CD4-positive, alpha-beta memory T cell (primary cell): ENCODE results near the gene ACKR2. TPM values are rescaled to one million over a fixed set of nuclear protein-coding genes. Genes with fewer than 3 reads are reported as not detected.

Experiments used
- CTCF ChIA-PET: fragments of 350-600 bp; sonication (Branson Sonifier 250); formaldehyde crosslinking; loops from one replicate; lab custom pipeline; 2021; ENCODE audit warnings: inconsistent platforms; ENCODE audit not compliant: partially characterized antibody; lab: Charles Lee
- POLR2A ChIA-PET: fragments of 350-600 bp; sonication (Branson Sonifier 250); formaldehyde crosslinking; loops from one replicate; lab custom pipeline; 2021; ENCODE audit not compliant: partially characterized antibody; lab: Charles Lee
- DNase-seq, 5 donors: peaks; one replicate each; pipeline versions ENCODE4 v3.0.0 to v3.0.0-alpha.2; 2020 to 2022; ENCODE audit warnings: mixed read lengths in 1 of 5
- H3K27ac ChIP-seq: one replicate; pipeline ENCODE4 v1.7.0; 2013; ENCODE audit warnings: low read depth, low read length
- H3K27me3 ChIP-seq: 2 replicates; pipeline ENCODE4 v1.7.0; 2013; ENCODE audit warnings: mild to moderate bottlenecking, low read length, moderate library complexity; ENCODE audit not compliant: insufficient read depth
- H3K36me3 ChIP-seq: 2 replicates; pipeline ENCODE4 v1.7.0; 2013; ENCODE audit warnings: mild to moderate bottlenecking, low read length, moderate library complexity; ENCODE audit not compliant: insufficient read depth
- H3K4me1 ChIP-seq: 2 replicates; pipeline ENCODE4 v1.7.0; 2013; ENCODE audit warnings: mild to moderate bottlenecking, low read length, moderate library complexity; ENCODE audit not compliant: insufficient read depth
- H3K4me3 ChIP-seq, 2 donors: one replicate each; pipeline ENCODE4 v1.7.0; 2013; ENCODE audit warnings: low read length in 2 of 2, mild to moderate bottlenecking in 1 of 2
- H3K9me3 ChIP-seq, 2 donors: one replicate each; pipeline ENCODE4 v1.7.0; 2013; ENCODE audit warnings: low read length in 2 of 2, control low read depth in 1 of 2; ENCODE audit not compliant: control insufficient read depth in 1 of 2
- H3K27ac Mint-ChIP-seq, 7 donors: one replicate each; pipeline ENCODE4 v1.8.0; 2020 to 2021; ENCODE audit warnings: mixed read lengths in 7 of 7, mild to moderate bottlenecking in 6 of 7, inconsistent platforms in 3 of 7, moderate library complexity in 3 of 7
- H3K27me3 Mint-ChIP-seq, 2 donors: one replicate each; pipeline ENCODE4 v1.8.0; 2020 to 2021; ENCODE audit warnings: mixed read lengths in 2 of 2
- H3K36me3 Mint-ChIP-seq, 2 donors: one replicate each; pipeline ENCODE4 v1.8.0; 2020 to 2021; ENCODE audit warnings: mixed read lengths in 2 of 2, inconsistent platforms in 1 of 2, mild to moderate bottlenecking in 1 of 2
- H3K4me1 Mint-ChIP-seq, 4 donors: one replicate each; pipeline ENCODE4 v1.8.0; 2020 to 2021; ENCODE audit warnings: mixed read lengths in 4 of 4, mild to moderate bottlenecking in 1 of 4
- H3K4me3 Mint-ChIP-seq, 8 donors: one replicate each; pipeline ENCODE4 v1.8.0; 2020 to 2021; ENCODE audit warnings: mixed read lengths in 8 of 8, mild to moderate bottlenecking in 7 of 8, moderate library complexity in 6 of 8, inconsistent platforms in 3 of 8
- H3K9me3 Mint-ChIP-seq, 8 donors: one replicate each; pipeline ENCODE4 v1.8.0; 2020 to 2021; ENCODE audit warnings: mixed read lengths in 8 of 8, mild to moderate bottlenecking in 5 of 8, inconsistent platforms in 3 of 8, moderate library complexity in 1 of 8
- intact Hi-C: fragments of 100-400 bp; cut with micrococcal nuclease; formaldehyde crosslinking; loops from one replicate; pipeline ENCODE4 v1.15.1; 2023
- polyA plus RNA-seq, 2 donors: library from polyadenylated mRNA; unstranded; fragments of 300-500 nt; fragmentation: Illumina TruSeq; gene quantifications; one replicate each; pipeline ENCODE4 v1.2.3, GENCODE V29; 2021
- total RNA-seq, 2 experiments: library from RNA; stranded (reverse); gene quantifications; one replicate each; pipeline ENCODE4 v1.2.3, GENCODE V29; 2021

The ACKR2 gene
- total and polyA plus RNA-seq, 4 experiments from 2014 or later, result 0.28 to 0.49 TPM; not detected in 2

DNA sequence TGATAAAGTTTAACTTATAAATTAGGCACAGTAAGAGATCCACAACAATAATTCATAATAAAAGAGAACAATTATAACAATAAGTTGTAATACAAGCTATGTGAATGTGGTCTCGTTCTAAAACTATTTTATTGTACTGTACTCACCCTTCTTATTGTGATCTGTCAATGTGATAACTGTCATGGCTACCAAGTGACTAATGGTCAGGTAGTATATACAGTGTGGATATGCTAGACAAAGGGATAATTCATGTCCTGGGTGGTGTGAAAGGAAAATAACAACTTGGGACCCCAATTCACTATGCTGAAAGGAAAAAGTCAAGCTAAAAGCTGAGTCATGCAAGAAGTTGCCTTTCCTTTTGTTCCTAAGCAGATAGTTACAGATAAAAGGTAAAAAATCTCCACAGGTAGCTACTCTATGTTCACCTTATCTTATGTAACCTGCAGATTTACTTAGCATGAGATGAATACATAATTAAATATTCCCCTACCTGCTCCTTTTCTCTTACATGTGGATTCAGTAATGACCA is 77.1 kb downstream of the ACKR2 start:
- Histone ChIP-seq H3K4me3 (no peak overlapping the region), H3K36me3 (no peaks in the 10 kb centered on the region), H3K27me3 (no peaks in the 10 kb centered on the region), H3K9me3 (no peaks in the 10 kb centered on the region), H3K4me1 (peaks cover 3% of the 10 kb centered on the region), H3K27ac (no peak overlapping the region)
- DNase-seq, result no peak
- intact Hi-C loops, result no loop called here
- Mint-ChIP-seq H3K36me3 (no peaks in the 10 kb centered on the region), H3K4me3 (no peak overlapping the region), H3K27ac (no peak overlapping the region), H3K27me3 (peaks cover 15% of the 10 kb centered on the region in 2 donors), H3K9me3 (no peaks in the 10 kb centered on the region), H3K4me1 (peaks cover 2 to 5% (median 3%) of the 10 kb centered on the region in 4 donors)
- CTCF ChIA-PET, result no interaction called here
- POLR2A ChIA-PET, result no interaction called here

DNA sequence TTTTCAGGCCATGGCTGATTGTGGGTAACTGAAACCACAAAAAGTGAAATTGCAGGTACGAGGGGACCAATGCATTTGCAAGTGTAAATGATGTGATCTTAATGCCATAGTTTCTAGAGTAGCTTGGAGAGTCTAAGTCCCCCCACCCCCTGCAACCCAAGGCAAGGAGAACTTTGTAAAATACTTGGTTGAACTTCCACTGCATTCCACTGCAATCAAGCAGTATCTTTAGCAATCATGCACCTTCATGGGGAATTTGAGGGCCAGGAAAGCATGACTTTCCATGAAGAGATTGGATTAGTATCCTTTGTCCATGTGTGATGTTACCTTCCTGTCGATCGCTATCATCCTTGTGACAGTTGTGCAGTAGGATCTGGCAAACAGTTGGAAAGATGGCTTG is 77.8 kb downstream of the ACKR2 start:
- no peak for DNase-seq
- H3K27me3 ChIP-seq, result no peaks in the 10 kb centered on the region
- H3K4me1 ChIP-seq, result no peaks in the 10 kb centered on the region
- H3K4me3 ChIP-seq, result no peak overlapping the region
- no peaks in the 10 kb centered on the region for H3K9me3 ChIP-seq
- Mint-ChIP-seq H3K27ac (no peak overlapping the region), H3K27me3 (peaks cover 15 to 20% of the 10 kb centered on the region in 2 donors), H3K4me1 (no peaks in the 10 kb centered on the region), H3K9me3 (no peaks in the 10 kb centered on the region), H3K4me3 (no peak overlapping the region), H3K36me3 (no peaks in the 10 kb centered on the region)
- no peaks in the 10 kb centered on the region for H3K36me3 ChIP-seq
- ChIA-PET CTCF (no interaction called here), POLR2A (no interaction called here)
- intact Hi-C loops, result no loop called here
- no peak overlapping the region for H3K27ac ChIP-seq

DNA sequence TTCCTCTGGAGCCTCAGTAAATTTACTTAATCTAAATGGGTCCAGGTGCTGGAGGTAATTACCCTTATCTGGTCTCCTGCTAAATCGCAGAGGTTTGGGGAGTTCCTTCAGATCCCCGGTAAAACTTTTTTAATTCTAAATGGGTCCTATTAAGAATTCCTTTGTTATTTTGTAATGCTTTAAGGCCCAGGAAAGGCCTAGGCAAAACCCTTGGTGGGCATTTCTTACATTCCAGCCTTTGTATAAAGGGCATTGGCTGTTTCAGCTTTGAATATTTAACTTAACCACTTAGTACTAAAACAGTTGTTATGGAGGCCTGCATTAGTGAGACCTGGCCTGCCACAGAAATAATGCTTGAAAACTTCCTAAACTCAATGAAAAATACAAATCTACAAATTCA is 81.8 kb downstream of the ACKR2 start:
- no peak for DNase-seq
- intact Hi-C loops, result no loop called here
- Mint-ChIP-seq H3K4me1 (no peaks in the 10 kb centered on the region), H3K4me3 (no peak overlapping the region), H3K27ac (no peak overlapping the region), H3K36me3 (no peaks in the 10 kb centered on the region), H3K9me3 (no peaks in the 10 kb centered on the region), H3K27me3 (peaks cover 19 to 21% of the 10 kb centered on the region in 2 donors)
- H3K36me3 ChIP-seq, result no peaks in the 10 kb centered on the region
- no peaks in the 10 kb centered on the region for H3K27me3 ChIP-seq
- H3K9me3 ChIP-seq, result no peaks in the 10 kb centered on the region
- POLR2A ChIA-PET, result no interaction called here
- CTCF ChIA-PET, result interaction anchor here (1.1 to 1.5 kb wide), 2 partner anchors 10 to 111 kb away, joined by 3 to 4 read pairs; no protein-coding TSS in a partner anchor
- no peaks in the 10 kb centered on the region for H3K4me1 ChIP-seq
- no peak overlapping the region for H3K27ac ChIP-seq
- no peak overlapping the region for H3K4me3 ChIP-seq

DNA sequence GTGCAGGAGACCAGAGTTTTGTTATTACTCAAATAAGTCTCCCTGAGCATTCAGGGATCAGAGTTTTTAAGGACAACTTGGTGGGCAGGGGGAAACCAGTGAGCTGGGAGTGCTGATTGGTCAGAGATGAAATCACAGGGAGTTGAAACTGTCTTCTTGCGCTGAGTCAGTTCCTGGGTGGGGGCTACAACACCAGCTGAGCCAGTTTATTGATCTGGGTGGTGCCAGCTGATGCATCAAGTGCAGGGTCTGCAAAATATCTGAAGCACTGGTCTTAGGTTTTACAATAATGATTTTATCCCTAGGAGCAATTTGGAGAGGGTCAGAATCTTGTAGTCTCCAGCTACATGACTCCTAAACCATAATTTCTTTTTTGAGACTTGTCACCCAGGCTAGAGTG is 82.9 kb downstream of the ACKR2 start:
- Mint-ChIP-seq H3K27ac (no peak overlapping the region), H3K9me3 (no peaks in the 10 kb centered on the region), H3K27me3 (peaks cover 17 to 21% of the 10 kb centered on the region in 2 donors), H3K36me3 (no peaks in the 10 kb centered on the region), H3K4me1 (no peaks in the 10 kb centered on the region), H3K4me3 (no peak overlapping the region)
- POLR2A ChIA-PET, result no interaction called here
- intact Hi-C loops, result no loop called here
- Histone ChIP-seq H3K36me3 (no peaks in the 10 kb centered on the region), H3K9me3 (no peaks in the 10 kb centered on the region), H3K27me3 (no peaks in the 10 kb centered on the region), H3K27ac (no peak overlapping the region), H3K4me3 (no peak overlapping the region), H3K4me1 (no peaks in the 10 kb centered on the region)
- no peak for DNase-seq
- CTCF ChIA-PET, result interaction anchor here (0.6 to 1.1 kb wide), 2 partner anchors 11 to 86 kb away, joined by 3 to 5 read pairs; no protein-coding TSS in a partner anchor

DNA sequence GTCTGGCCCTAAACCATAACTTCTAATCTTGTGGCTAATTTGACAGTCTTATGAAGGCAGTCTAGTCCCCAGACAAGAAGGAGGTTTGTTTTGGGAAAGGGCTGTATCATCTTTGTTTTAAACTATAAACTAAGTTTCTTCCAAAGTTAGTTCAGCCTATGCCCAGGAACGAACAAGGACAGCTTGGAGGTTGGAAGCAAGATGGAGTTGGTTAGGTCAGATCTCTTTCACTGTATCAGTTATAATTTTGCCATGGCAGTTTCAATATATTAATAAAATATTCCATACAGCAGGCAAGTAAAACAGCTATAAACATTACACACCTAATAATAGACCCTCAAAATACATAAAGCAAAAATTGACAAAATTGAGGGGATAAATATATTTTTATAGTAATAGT is 83.6 kb downstream of the ACKR2 start:
- H3K27me3 ChIP-seq, result no peaks in the 10 kb centered on the region
- Mint-ChIP-seq H3K36me3 (no peaks in the 10 kb centered on the region), H3K27me3 (peaks cover 13 to 16% of the 10 kb centered on the region in 2 donors), H3K27ac (no peak overlapping the region), H3K4me3 (no peak overlapping the region), H3K9me3 (no peaks in the 10 kb centered on the region), H3K4me1 (no peaks in the 10 kb centered on the region)
- no peaks in the 10 kb centered on the region for H3K9me3 ChIP-seq
- POLR2A ChIA-PET, result no interaction called here
- intact Hi-C loops, result no loop called here
- no peaks in the 10 kb centered on the region for H3K4me1 ChIP-seq
- no peak overlapping the region for H3K4me3 ChIP-seq
- no peak overlapping the region for H3K27ac ChIP-seq
- CTCF ChIA-PET, result no interaction called here
- H3K36me3 ChIP-seq, result no peaks in the 10 kb centered on the region
- DNase-seq, result no peak

DNA sequence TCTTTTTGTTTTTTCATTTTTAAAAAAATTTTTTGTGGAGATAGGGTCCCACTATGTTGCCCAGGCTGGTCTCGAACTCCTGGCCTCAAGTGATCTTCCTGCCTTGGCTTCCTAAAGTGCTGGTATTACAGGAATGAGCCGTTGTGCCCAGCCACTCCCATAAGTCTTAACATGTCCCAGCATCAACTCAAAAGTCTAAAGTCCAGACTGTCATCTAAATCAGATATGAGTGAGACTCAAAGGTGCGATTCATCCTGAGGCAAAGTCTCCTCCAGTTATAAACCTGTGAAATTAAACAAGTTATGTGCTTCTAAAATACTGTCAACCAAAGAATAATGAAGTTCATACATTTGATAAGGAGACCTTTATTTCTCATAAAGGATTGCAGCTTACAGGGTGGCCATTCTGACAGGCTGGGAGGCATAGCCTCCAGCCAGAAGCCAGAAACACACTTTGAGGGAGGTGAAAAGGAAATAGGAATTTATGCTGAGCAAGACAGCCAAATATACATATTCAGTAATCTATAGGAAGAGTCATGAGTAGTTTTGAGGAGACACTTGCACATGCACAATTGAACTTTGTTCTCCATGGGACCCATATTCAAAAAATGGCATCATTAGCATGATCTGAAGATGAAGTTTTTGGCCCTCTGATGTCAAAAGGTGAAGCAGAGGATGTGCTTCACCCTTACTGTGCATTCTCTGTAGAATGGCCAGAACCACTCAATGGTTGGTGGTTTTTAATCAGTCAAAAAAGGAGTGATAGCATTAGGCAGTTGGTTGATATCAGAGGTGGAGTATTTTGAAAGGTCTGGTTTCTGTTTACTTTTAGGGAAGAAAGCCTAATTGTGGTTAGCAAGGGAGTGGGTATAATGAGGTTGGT is 85.7 kb downstream of the ACKR2 start:
- Histone ChIP-seq H3K4me3 (no peak overlapping the region), H3K36me3 (no peaks in the 10 kb centered on the region), H3K27ac (no peak overlapping the region), H3K9me3 (no peaks in the 10 kb centered on the region), H3K27me3 (no peaks in the 10 kb centered on the region), H3K4me1 (no peaks in the 10 kb centered on the region)
- intact Hi-C loops, result no loop called here
- peaks cover 7 to 11% of the 10 kb centered on the region in 2 donors for H3K27me3 Mint-ChIP-seq
- ChIA-PET CTCF (no interaction called here), POLR2A (no interaction called here)
- H3K27ac Mint-ChIP-seq, result no peak overlapping the region
- no peaks in the 10 kb centered on the region for H3K4me1 Mint-ChIP-seq
- H3K9me3 Mint-ChIP-seq, result no peaks in the 10 kb centered on the region
- no peaks in the 10 kb centered on the region for H3K36me3 Mint-ChIP-seq
- no peak for DNase-seq
- no peak overlapping the region for H3K4me3 Mint-ChIP-seq

DNA sequence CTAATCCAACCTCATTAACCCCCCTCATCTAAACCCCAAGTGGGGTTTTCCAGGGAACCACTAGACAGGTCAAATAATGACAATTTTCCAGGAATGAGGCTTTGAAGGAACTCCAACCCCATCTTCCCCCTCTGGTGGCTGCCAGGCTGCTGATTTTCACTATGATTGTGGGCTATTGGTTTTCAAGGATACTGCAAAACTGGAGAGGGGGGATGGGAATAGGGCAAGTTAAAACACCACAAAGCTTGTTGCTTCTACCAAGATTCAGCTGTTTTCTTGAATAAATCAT is 86.3 kb downstream of the ACKR2 start:
- CTCF ChIA-PET, result no interaction called here
- H3K27ac Mint-ChIP-seq, result no peak overlapping the region

More for the DNA sequence above, 86.3 kb downstream of the ACKR2 start:
- Histone ChIP-seq H3K27me3 (no peaks in the 10 kb centered on the region), H3K27ac (no peak overlapping the region), H3K4me1 (no peaks in the 10 kb centered on the region), H3K9me3 (no peaks in the 10 kb centered on the region), H3K36me3 (no peaks in the 10 kb centered on the region), H3K4me3 (no peak overlapping the region)
- Mint-ChIP-seq H3K4me3 (no peak overlapping the region), H3K36me3 (no peaks in the 10 kb centered on the region), H3K4me1 (no peaks in the 10 kb centered on the region), H3K9me3 (peaks cover 0 to under 1% (median 0%) of the 10 kb centered on the region in 8 donors), H3K27me3 (peaks cover 9 to 10% of the 10 kb centered on the region in 2 donors)
- DNase-seq, result no peak
- intact Hi-C loops, result no loop called here
- POLR2A ChIA-PET, result no interaction called here
